Esophagus squamous epithelium (tissue), 5 donors: ENCODE results near the gene SHF. TPM values are rescaled to one million over a fixed set of nuclear protein-coding genes. Genes with fewer than 3 reads are reported as not detected.

Experiments
- DNase-seq: peaks from one replicate; lab custom pipeline; 2025; lab: John Stamatoyannopoulos, UW
- H3K27ac ChIP-seq, 4 donors: fragments of 200-600 bp; sonication (generic); one replicate each; pipeline ENCODE4 v1.5.1; 2016 to 2019; ENCODE audit warnings: mild to moderate bottlenecking in 1 of 4
- H3K27me3 ChIP-seq, 4 donors: fragments of 200-600 bp; sonication (generic); 1 replicate in 3 of 4; 2 replicates in 1 of 4; pipeline versions ENCODE4 v1.5.1 to v1.6.0; 2017 to 2021; ENCODE audit warnings: antibody characterized with exemption in 1 of 4
- H3K36me3 ChIP-seq, 3 donors: fragments of 200-600 bp; sonication (generic); one replicate each; pipeline ENCODE4 v1.5.1; 2016 to 2019
- H3K4me1 ChIP-seq, 3 donors: fragments of 200-600 bp; sonication (generic); one replicate each; pipeline ENCODE4 v1.5.1; 2017 to 2019
- H3K4me3 ChIP-seq, 4 donors: fragments of 200-600 bp; sonication (generic); 1 replicate in 3 of 4; 2 replicates in 1 of 4; pipeline ENCODE4 v1.5.1; 2016 to 2019; ENCODE audit warnings: mild to moderate bottlenecking in 2 of 4, moderate library complexity in 1 of 4
- H3K9me3 ChIP-seq, 3 donors: fragments of 200-600 bp; sonication (generic); one replicate each; pipeline ENCODE4 v1.5.1; 2016 to 2019
- CTCF ChIP-seq, 6 experiments: fragments of 450-650 bp in 4 of 6; fragments of 200-600 bp in 2 of 6; sonication (generic) in 2 of 6; IDR thresholded peaks; one replicate each; pipeline ENCODE4 v1.5.1; 2016 to 2019; ENCODE audit warnings: antibody characterized with exemption in 6 of 6, mild to moderate bottlenecking in 4 of 6, moderate library complexity in 4 of 6
- POLR2A ChIP-seq, 4 donors: fragments of 450-650 bp; IDR thresholded peaks; one replicate each; pipeline ENCODE4 v1.6.1; 2017; ENCODE audit warnings: antibody characterized with exemption in 4 of 4, mild to moderate bottlenecking in 4 of 4, moderate library complexity in 3 of 4
- WGBS, 2 donors: methylation state at CpG; one replicate each; pipeline ENCODE4 v1.1.5; 2018; 5-methylcytosine and 5-hydroxymethylcytosine counted together
- intact Hi-C: fragments of 100-400 bp; cut with DNase I; formaldehyde crosslinking; loops from one replicate; pipeline ENCODE4 v1.15.0; 2022
- total RNA-seq, 4 donors: library from RNA; depleted of rRNA; stranded (reverse); fragments of >200 nt; gene quantifications; one replicate each; pipeline ENCODE4 v1.1.0, GENCODE V29; 2016
- donor health status: DM: yes; HTN: yes; CAD: no.

Gene SHF
- total RNA-seq, 4 donors from 2014 or later, result 1.9 to 12.0 (median 5.7) TPM

GRCh38 chr15:45184562-45185041, 3.2 kb downstream of the SHF start:
- peaks cover 22 to 65% (median 26%) of the 10 kb centered on the region in 3 donors for H3K4me1 ChIP-seq
- no peaks in the 10 kb centered on the region for H3K9me3 ChIP-seq
- peak overlapping the region in 1 of 4 donors; percentile 25 for H3K27ac ChIP-seq
- 69 to 80% methylated on average over 1 to 2 of the region's 9 CpGs for WGBS, 2 donors
- TF ChIP-seq CTCF (IDR thresholded peaks at IDR 0.05), result no peak
- no peak for TF ChIP-seq POLR2A (IDR thresholded peaks at IDR 0.05)
- no peak for DNase-seq
- H3K4me3 ChIP-seq, result no peak overlapping the region
- H3K36me3 ChIP-seq, result no peaks in the 10 kb centered on the region
- intact Hi-C loops, result no loop called here
- H3K27me3 ChIP-seq, result no peaks in the 10 kb centered on the region

GRCh38 chr15:45183511-45183910, 4.3 kb downstream of the SHF start:
- 68 to 88% methylated on average over 2 of the region's 2 CpGs for WGBS, 2 donors
- no peak for TF ChIP-seq CTCF (IDR thresholded peaks at IDR 0.05)
- TF ChIP-seq POLR2A (IDR thresholded peaks at IDR 0.05), result no peak
- no peak for DNase-seq
- Histone ChIP-seq H3K4me1 (peaks cover 23 to 69% (median 25%) of the 10 kb centered on the region in 3 donors), H3K36me3 (no peaks in the 10 kb centered on the region), H3K27ac (no peak overlapping the region), H3K4me3 (no peak overlapping the region), H3K27me3 (no peaks in the 10 kb centered on the region), H3K9me3 (no peaks in the 10 kb centered on the region)
- intact Hi-C loops, result no loop called here

GRCh38 chr15:45182996-45183395, 4.8 kb downstream of the SHF start:
- no peak overlapping the region for H3K27ac ChIP-seq
- H3K4me3 ChIP-seq, result no peak overlapping the region
- no peak for DNase-seq
- TF ChIP-seq CTCF (IDR thresholded peaks at IDR 0.05) (no peak), POLR2A (IDR thresholded peaks at IDR 0.05) (no peak)
- 29 to 38% methylated on average over 1 of the region's 1 CpG for WGBS, 2 donors
- no peaks in the 10 kb centered on the region for H3K36me3 ChIP-seq
- intact Hi-C loops, result no loop called here
- no peaks in the 10 kb centered on the region for H3K9me3 ChIP-seq
- peaks cover 20 to 63% (median 22%) of the 10 kb centered on the region in 3 donors for H3K4me1 ChIP-seq
- no peaks in the 10 kb centered on the region for H3K27me3 ChIP-seq

- no peak for TF ChIP-seq POLR2A (IDR thresholded peaks at IDR 0.05)
- no peak for TF ChIP-seq CTCF (IDR thresholded peaks at IDR 0.05)
- DNase-seq, result no peak
- intact Hi-C loops, result no loop called here
- H3K9me3 ChIP-seq, result no peaks in the 10 kb centered on the region
- H3K4me1 ChIP-seq, result peaks cover 7 to 51% (median 18%) of the 10 kb centered on the region in 3 donors
- no peak overlapping the region for H3K4me3 ChIP-seq
- no peaks in the 10 kb centered on the region for H3K27me3 ChIP-seq
- 74 to 76% methylated on average over 9 of the region's 9 CpGs for WGBS, 2 donors
- no peaks in the 10 kb centered on the region for H3K36me3 ChIP-seq
- H3K27ac ChIP-seq, result no peak overlapping the region
Measured at GRCh38 chr15:45181491-45182285, 6.1 kb downstream of the SHF start.

GRCh38 chr15:45180648-45181436, 6.9 kb downstream of the SHF start:
- no peak for TF ChIP-seq CTCF (IDR thresholded peaks at IDR 0.05)
- no peak for TF ChIP-seq POLR2A (IDR thresholded peaks at IDR 0.05)
- intact Hi-C loops, result no loop called here

More at GRCh38 chr15:45180648-45181436, 6.9 kb downstream of the SHF start:
- H3K36me3 ChIP-seq, result no peaks in the 10 kb centered on the region
- peaks cover 7 to 43% (median 11%) of the 10 kb centered on the region in 3 donors for H3K4me1 ChIP-seq
- 83 to 92% methylated on average over 2 to 3 of the region's 8 CpGs for WGBS, 2 donors
- H3K27me3 ChIP-seq, result no peaks in the 10 kb centered on the region
- H3K9me3 ChIP-seq, result no peaks in the 10 kb centered on the region
- H3K4me3 ChIP-seq, result no peak overlapping the region
- no peak overlapping the region for H3K27ac ChIP-seq
- DNase-seq, result no peak
